Subcutaneous adipose tissue (tissue), 4 donors: ENCODE results near the gene MBD3. TPM values are rescaled to one million over a fixed set of nuclear protein-coding genes. Genes with fewer than 3 reads are reported as not detected.

Experiments
- CTCF ChIP-seq: fragments of 450-650 bp; IDR thresholded peaks from one replicate; pipeline ENCODE4 v1.5.1; 2016; ENCODE audit warnings: low read depth, mild to moderate bottlenecking, control low read depth, antibody characterized with exemption, moderate library complexity
- total RNA-seq, 4 donors: library from RNA; depleted of rRNA; stranded (reverse); fragments of >200 nt; gene quantifications; one replicate each; pipeline ENCODE4 v1.1.0, GENCODE V29; 2016

The MBD3 gene
- total RNA-seq, 4 donors from 2014 or later: 31.0 to 83.6 (median 35.5) TPM

GRCh38 chr19:1618157-1619093 is 25.8 kb upstream of the MBD3 start:
- TF ChIP-seq CTCF: no peak

- no peak for TF ChIP-seq CTCF
These were observed 24.2 kb upstream of the MBD3 start for GRCh38 chr19:1616875-1617274.

GRCh38 chr19:1616396-1616795 is 23.7 kb upstream of the MBD3 start:
- no peak for TF ChIP-seq CTCF

GRCh38 chr19:1615156-1615765 is 22.6 kb upstream of the MBD3 start:
- TF ChIP-seq CTCF: no peak

GRCh38 chr19:1613808-1614570 is 21.3 kb upstream of the MBD3 start:
- no peak for TF ChIP-seq CTCF

GRCh38 chr19:1613146-1613545 is 20.5 kb upstream of the MBD3 start:
- no peak for TF ChIP-seq CTCF
